ENCODE data around the gene PTER.

The PTER gene

GRCh38 chr10:16436758-16437539 lies at the start of gene PTER:
Gene PTER (plus strand): TSS chr10:16437010. CDS start chr10:16484385, 47,375 bp downstream.
- DNase-seq, result peak; percentile 100

- no peak for DNase-seq
Observed at GRCh38 chr10:16392531-16393069, 44.2 kb upstream of the PTER start.

- DNase-seq, result no peak
Observed at GRCh38 chr10:16393271-16393858, 43.4 kb upstream of the PTER start.

GRCh38 chr10:16401416-16401815 lies 35.4 kb upstream of the PTER start:
- DNase-seq, result no peak

- no peak for DNase-seq
Observed at GRCh38 chr10:16408379-16408778, 28.4 kb upstream of the PTER start.

- DNase-seq, result no peak
Observed at GRCh38 chr10:16417341-16417740, 19.5 kb upstream of the PTER start.

- no peak for DNase-seq
Observed at GRCh38 chr10:16423599-16423998, 13.2 kb upstream of the PTER start.

- no peak for DNase-seq
Observed at GRCh38 chr10:16425449-16425848, 11.4 kb upstream of the PTER start.

- no peak for DNase-seq
Observed at GRCh38 chr10:16429539-16429938, 7.3 kb upstream of the PTER start.

GRCh38 chr10:16436367-16436757 lies 448 bp upstream of the PTER start:
- DNase-seq, result no peak

GRCh38 chr10:16437540-16437894 lies 707 bp downstream of the PTER start:
- no peak for DNase-seq

GRCh38 chr10:16439295-16439694 lies 2.5 kb downstream of the PTER start:
- no peak for DNase-seq

GRCh38 chr10:16440396-16441133 lies 3.8 kb downstream of the PTER start:
- DNase-seq, result no peak

- DNase-seq, result no peak
Observed at GRCh38 chr10:16441173-16441840, 4.5 kb downstream of the PTER start.

GRCh38 chr10:16442914-16443313 lies 6.1 kb downstream of the PTER start:
- DNase-seq, result no peak

GRCh38 chr10:16445770-16446469 lies 9.1 kb downstream of the PTER start:
- no peak for DNase-seq

- no peak for DNase-seq
Observed at GRCh38 chr10:16449454-16449853, 12.6 kb downstream of the PTER start.

- DNase-seq, result no peak
Observed at GRCh38 chr10:16458166-16458955, 21.6 kb downstream of the PTER start.

GRCh38 chr10:16459423-16459939 lies 22.7 kb downstream of the PTER start:
- no peak for DNase-seq

- no peak for DNase-seq
Observed at GRCh38 chr10:16466001-16466400, 29.2 kb downstream of the PTER start.

GRCh38 chr10:16470747-16471146 lies 33.9 kb downstream of the PTER start:
- DNase-seq, result no peak
